Measurements from ENCODE around the gene LRRC32. TPM values are rescaled to one million over a fixed set of nuclear protein-coding genes. Genes with fewer than 3 reads are reported as not detected.

The LRRC32 gene
- total and polyA plus RNA-seq, 2 of the 4 experiments (the other 2 are of a cell fraction): 5.2 to 13.7 TPM

GRCh38 chr11:76717816-76718215, 47.3 kb upstream of the LRRC32 start:
- in situ Hi-C loops (cut with MboI; ENCODE audit: low sequenced_read_pairs) (no loop called here), intact Hi-C loops (cut with micrococcal nuclease) (no loop called here), dilution Hi-C loops (cut with HindIII; ENCODE audit: low sequenced_read_pairs, unreplicated experiment) (no loop called here)
- Histone ChIP-seq H3K9ac (ENCODE audit: low read depth, low read length) (no peak overlapping the region), H3K4ac (ENCODE audit: low read depth, low read length) (no peak overlapping the region), H2AK5ac (ENCODE audit: low read depth, low read length) (no peak overlapping the region), H2BK5ac (ENCODE audit: low read depth, low read length, poor library complexity, severe bottlenecking) (no peak overlapping the region), H3K27me3 (ENCODE audit: control insufficient read depth, insufficient read depth, low read length) (peaks cover 22% of the 10 kb centered on the region), H3K9me3 (ENCODE audit: control insufficient read depth, insufficient read depth, low read length) (no peaks in the 10 kb centered on the region; the same call in 1 of the 2 replicates), H3K9me1 (ENCODE audit: insufficient read depth, low read length) (no peaks in the 10 kb centered on the region; the same call in 1 of the 2 replicates), H3K4me2 (ENCODE audit: low read depth, low read length) (no peak overlapping the region), H2BK15ac (ENCODE audit: low read depth, low read length) (no peak overlapping the region), H3K36me3 (ENCODE audit: control insufficient read depth, insufficient read depth, low read length) (no peaks in the 10 kb centered on the region), H4K8ac (ENCODE audit: low read depth in 2 of 2, low read length in 2 of 2) (no peak overlapping the region), H4K20me1 (ENCODE audit: insufficient read depth, low read length) (no peaks in the 10 kb centered on the region), H3K4me3 (ENCODE audit: insufficient read depth, low read depth, low read length) (no peak overlapping the region), H3K14ac (replicated peaks; ENCODE audit: low read depth, low read length) (no peak overlapping the region), H3K79me1 (ENCODE audit: low read depth in 1 of 2, low read length in 2 of 2) (no peaks in the 10 kb centered on the region), H2BK20ac (ENCODE audit: low read depth, low read length) (no peak overlapping the region), H4K5ac (ENCODE audit: low read depth, low read length) (no peak overlapping the region), H3K27ac (ENCODE audit: insufficient read depth, low read length) (no peak overlapping the region), H2AK9ac (replicated peaks; ENCODE audit: low read depth, low read length, poor library complexity) (no peak overlapping the region), H2BK120ac (ENCODE audit: low read depth, low read length) (no peak overlapping the region), H3K56ac (ENCODE audit: extremely low read depth, insufficient read depth, low read length) (no peak overlapping the region), H3K18ac (ENCODE audit: low read depth, low read length) (no peak overlapping the region), H3K4me1 (ENCODE audit: control insufficient read depth, insufficient read depth, low read length) (no peaks in the 10 kb centered on the region), H2AFZ (replicated peaks; ENCODE audit: low read length, poor library complexity) (no peak overlapping the region), H4K91ac (ENCODE audit: insufficient read depth, low read depth, low read length) (no peak overlapping the region), H3K23ac (ENCODE audit: low read depth, low read length) (no peak overlapping the region)
- ATAC-seq (ENCODE audit: low read depth) (no peak), DNase-seq (no peak)
- no TSS peak for BruUV-seq (replicated peaks)
- CTCF ChIA-PET: no interaction called here
- POLR2A ChIA-PET (ENCODE audit: unreplicated experiment): no interaction called here
- no peak for TF ChIP-seq CHD1 (IDR thresholded peaks at IDR 0.05; ENCODE audit: low read depth, low read length)
- no peak for TF ChIP-seq RFX5 (IDR thresholded peaks at IDR 0.05; ENCODE audit: low read depth, low read length)
- TF ChIP-seq, protein P1, sequence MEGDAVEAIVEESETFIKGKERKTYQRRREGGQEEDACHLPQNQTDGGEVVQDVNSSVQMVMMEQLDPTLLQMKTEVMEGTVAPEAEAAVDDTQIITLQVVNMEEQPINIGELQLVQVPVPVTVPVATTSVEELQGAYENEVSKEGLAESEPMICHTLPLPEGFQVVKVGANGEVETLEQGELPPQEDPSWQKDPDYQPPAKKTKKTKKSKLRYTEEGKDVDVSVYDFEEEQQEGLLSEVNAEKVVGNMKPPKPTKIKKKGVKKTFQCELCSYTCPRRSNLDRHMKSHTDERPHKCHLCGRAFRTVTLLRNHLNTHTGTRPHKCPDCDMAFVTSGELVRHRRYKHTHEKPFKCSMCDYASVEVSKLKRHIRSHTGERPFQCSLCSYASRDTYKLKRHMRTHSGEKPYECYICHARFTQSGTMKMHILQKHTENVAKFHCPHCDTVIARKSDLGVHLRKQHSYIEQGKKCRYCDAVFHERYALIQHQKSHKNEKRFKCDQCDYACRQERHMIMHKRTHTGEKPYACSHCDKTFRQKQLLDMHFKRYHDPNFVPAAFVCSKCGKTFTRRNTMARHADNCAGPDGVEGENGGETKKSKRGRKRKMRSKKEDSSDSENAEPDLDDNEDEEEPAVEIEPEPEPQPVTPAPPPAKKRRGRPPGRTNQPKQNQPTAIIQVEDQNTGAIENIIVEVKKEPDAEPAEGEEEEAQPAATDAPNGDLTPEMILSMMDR (conservative IDR thresholded peaks at IDR 0.05; ENCODE audit: low read depth, low read length): no peak
- WGBS, 2 experiments (ENCODE audit: extremely low coverage in 2 of 2, insufficient read length in 1 of 2): 80% methylated on average over 4 of the region's 5 CpGs; no CpG with 5 or more reads in 1 of the 2 experiments

Data from IMR-90 (cell line).